Naive thymus-derived CD8-positive, alpha-beta T cell (primary cell): ENCODE measurements around the gene DSG4. TPM values are rescaled to one million over a fixed set of nuclear protein-coding genes. Genes with fewer than 3 reads are reported as not detected.

Source experiments
- ATAC-seq, 2 donors: fragments of 150-1000 bp; cut with Tn5 transposase in 1 of 2; sonication (Bioruptor Pico), chemical (Tn5 transposase) in 1 of 2; 1 replicate in 1 of 2; 2 replicates in 1 of 2; pipeline ENCODE4 v1.10.0; 2021; ENCODE audit warnings: mild to moderate bottlenecking in 2 of 2, moderate library complexity in 2 of 2
- POLR2A ChIA-PET: fragments of 350-600 bp; sonication (Branson Sonifier 250); formaldehyde crosslinking; loops from one replicate; lab custom pipeline; 2021; ENCODE audit warnings: antibody characterized with exemption; lab: Charles Lee
- DNase-seq, 10 donors: peaks; one replicate each; pipeline versions ENCODE4 v3.0.0 to v3.0.0-alpha.2; 2020 to 2022
- H3K27ac Mint-ChIP-seq, 10 donors: one replicate each; pipeline ENCODE4 v1.8.0; 2020 to 2022; ENCODE audit warnings: mild to moderate bottlenecking in 10 of 10, mixed read lengths in 10 of 10, moderate library complexity in 4 of 10, inconsistent platforms in 1 of 10
- H3K27me3 Mint-ChIP-seq, 5 donors: one replicate each; pipeline ENCODE4 v1.8.0; 2021 to 2022; ENCODE audit warnings: mixed read lengths in 5 of 5
- H3K36me3 Mint-ChIP-seq, 3 donors: one replicate each; pipeline ENCODE4 v1.8.0; 2020 to 2022; ENCODE audit warnings: mixed read lengths in 3 of 3, mild to moderate bottlenecking in 2 of 3, inconsistent platforms in 1 of 3
- H3K4me1 Mint-ChIP-seq, 4 donors: one replicate each; pipeline ENCODE4 v1.8.0; 2021 to 2022; ENCODE audit warnings: mixed read lengths in 4 of 4
- H3K4me3 Mint-ChIP-seq, 10 donors: one replicate each; pipeline ENCODE4 v1.8.0; 2020 to 2022; ENCODE audit warnings: mild to moderate bottlenecking in 10 of 10, mixed read lengths in 10 of 10, moderate library complexity in 6 of 10, inconsistent platforms in 1 of 10
- H3K9me3 Mint-ChIP-seq, 9 donors: one replicate each; pipeline ENCODE4 v1.8.0; 2020 to 2022; ENCODE audit warnings: mixed read lengths in 9 of 9, mild to moderate bottlenecking in 3 of 9, inconsistent platforms in 1 of 9, moderate library complexity in 1 of 9
- polyA plus RNA-seq, 3 donors: library from polyadenylated mRNA; unstranded; fragments of 300-500 nt; fragmentation: Illumina TruSeq; gene quantifications; one replicate each; pipeline ENCODE4 v1.2.3, GENCODE V29; 2021
- total RNA-seq, 8 experiments: library from RNA in 2 of 8; stranded (reverse) in 2 of 8; gene quantifications; one replicate each; pipeline ENCODE4 v1.2.3 and lab custom pipeline; 2021 to 2026

DSG4 gene
- total and polyA plus RNA-seq, 5 experiments from 2014 or later: not detected

DNA sequence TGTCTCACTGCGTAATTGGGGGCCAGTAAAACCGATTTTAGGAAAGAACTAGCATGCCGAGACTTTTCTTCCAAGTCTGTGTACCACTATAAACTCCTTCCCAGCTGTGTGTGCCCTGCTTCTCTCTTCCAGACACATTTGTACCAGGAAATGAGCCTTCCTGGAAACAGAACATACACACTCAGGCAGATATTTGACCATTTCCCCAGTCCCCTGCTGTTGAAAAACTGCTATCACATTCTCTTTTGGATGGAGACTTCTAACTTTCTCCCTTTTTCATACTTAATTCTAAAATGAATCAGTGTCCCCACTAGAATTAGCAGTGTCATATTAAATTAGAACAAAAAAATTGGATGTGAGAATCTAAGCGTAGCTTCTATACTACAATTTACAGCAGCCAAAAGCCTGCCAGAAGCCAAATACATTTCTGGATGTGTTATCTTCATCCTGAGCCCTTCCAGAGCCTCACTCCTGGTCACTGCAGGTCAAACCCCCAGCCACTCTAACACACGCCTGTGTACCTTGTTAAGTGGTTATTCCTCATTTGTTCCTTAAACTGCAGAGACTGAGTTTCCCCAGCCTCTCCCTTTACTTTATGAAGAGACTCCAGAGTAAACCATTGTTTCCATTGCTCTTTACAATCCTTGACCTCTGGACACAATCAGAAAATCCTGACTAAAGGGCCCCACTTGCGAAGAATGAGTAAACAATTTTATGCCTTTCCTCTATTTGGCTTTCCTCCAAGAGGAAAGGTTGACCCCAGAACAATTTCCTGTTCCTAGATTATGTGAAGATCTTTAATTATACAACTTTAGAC, 20.4 kb downstream of the DSG4 start:
- POLR2A ChIA-PET: no interaction called here
- Mint-ChIP-seq H3K9me3 (peaks cover 0 to 3% (median 0%) of the 10 kb centered on the region in 9 donors), H3K4me3 (no peak overlapping the region), H3K4me1 (peaks cover 0 to 2% (median 0%) of the 10 kb centered on the region in 4 donors), H3K27me3 (peaks cover 0 to 3% (median 0%) of the 10 kb centered on the region in 5 donors), H3K27ac (no peak overlapping the region), H3K36me3 (peaks cover 0 to 6% (median 0%) of the 10 kb centered on the region in 3 donors)
- DNase-seq (no peak), ATAC-seq (no peak)

- Mint-ChIP-seq H3K36me3 (peaks cover 0 to 6% (median 0%) of the 10 kb centered on the region in 3 donors), H3K27ac (no peak overlapping the region), H3K4me1 (peaks cover 0 to 2% (median 0%) of the 10 kb centered on the region in 4 donors), H3K27me3 (peaks cover 0 to 3% (median 0%) of the 10 kb centered on the region in 5 donors), H3K4me3 (no peak overlapping the region), H3K9me3 (peaks cover 0 to 3% (median 0%) of the 10 kb centered on the region in 9 donors)
- POLR2A ChIA-PET: no interaction called here
- no peak for ATAC-seq
- DNase-seq: no peak
These were observed 21.6 kb downstream of the DSG4 start for GRCh38 chr18:31398191-31398590.

GRCh38 chr18:31399306-31400032, 22.9 kb downstream of the DSG4 start:
- H3K4me1 Mint-ChIP-seq: peaks cover 0 to 2% (median 0%) of the 10 kb centered on the region in 4 donors
- no peak overlapping the region for H3K4me3 Mint-ChIP-seq
- H3K9me3 Mint-ChIP-seq: no peaks in the 10 kb centered on the region
- no peak overlapping the region for H3K27ac Mint-ChIP-seq
- ATAC-seq: no peak
- peaks cover 0 to 6% (median 0%) of the 10 kb centered on the region in 3 donors for H3K36me3 Mint-ChIP-seq
- no peak for DNase-seq
- peaks cover 0 to 3% (median 0%) of the 10 kb centered on the region in 5 donors for H3K27me3 Mint-ChIP-seq
- POLR2A ChIA-PET: no interaction called here

DNA sequence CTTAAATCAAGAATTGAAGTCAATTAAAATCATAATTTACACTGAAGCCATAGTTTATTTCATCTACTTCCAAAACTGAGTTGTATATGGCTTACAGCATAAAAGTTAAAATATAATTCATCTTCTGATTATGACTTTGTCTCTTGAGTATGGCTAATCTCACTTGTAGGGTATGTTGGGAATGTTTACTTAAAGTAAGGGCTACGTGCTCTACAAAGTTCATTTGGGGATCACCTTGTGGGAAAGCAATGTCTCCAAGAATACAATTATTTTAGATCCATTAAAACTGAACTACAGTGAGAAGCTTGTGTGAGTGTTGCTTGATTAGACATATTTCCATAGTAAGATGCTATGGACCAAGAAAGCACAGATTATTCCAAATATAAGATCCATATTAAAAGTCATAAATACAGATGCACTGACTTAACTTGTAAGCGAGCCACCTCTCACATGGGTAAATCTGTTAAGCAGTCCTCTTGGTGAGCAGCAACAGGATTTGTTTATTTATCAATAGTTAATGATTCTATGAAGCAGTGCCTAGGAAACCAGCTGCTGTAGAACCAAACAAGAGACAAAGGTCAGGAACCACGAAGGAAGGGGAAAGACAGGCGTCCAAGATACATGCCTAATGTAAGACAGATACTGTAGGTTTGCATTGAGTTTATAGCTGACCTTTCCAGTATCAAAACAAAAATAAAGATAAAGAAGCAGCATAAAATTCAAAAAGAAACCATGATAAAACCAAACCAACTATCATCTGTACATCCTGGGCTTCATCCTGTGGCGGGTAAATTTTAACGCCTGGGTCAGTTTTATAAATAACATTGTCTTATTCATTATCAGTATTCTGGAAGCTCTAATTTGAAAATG, 24.8 kb downstream of the DSG4 start:
- POLR2A ChIA-PET: no interaction called here
- DNase-seq (no peak), ATAC-seq (no peak)
- no peaks in the 10 kb centered on the region for H3K9me3 Mint-ChIP-seq
- H3K4me3 Mint-ChIP-seq: no peak overlapping the region
- peaks cover 0 to 2% (median 0%) of the 10 kb centered on the region in 4 donors for H3K4me1 Mint-ChIP-seq
- H3K27me3 Mint-ChIP-seq: peaks cover 0 to 3% (median 0%) of the 10 kb centered on the region in 5 donors
- H3K36me3 Mint-ChIP-seq: peaks cover 0 to 6% (median 0%) of the 10 kb centered on the region in 3 donors
- H3K27ac Mint-ChIP-seq: no peak overlapping the region

GRCh38 chr18:31402026-31402373, 25.4 kb downstream of the DSG4 start:
- ATAC-seq: no peak
- DNase-seq: no peak
- Mint-ChIP-seq H3K4me1 (peaks cover 0 to 2% (median 0%) of the 10 kb centered on the region in 4 donors), H3K9me3 (no peaks in the 10 kb centered on the region), H3K36me3 (peaks cover 0 to 5% (median 0%) of the 10 kb centered on the region in 3 donors), H3K27me3 (peaks cover 0 to 3% (median 0%) of the 10 kb centered on the region in 5 donors), H3K27ac (no peak overlapping the region), H3K4me3 (no peak overlapping the region)
- POLR2A ChIA-PET: no interaction called here

DNA sequence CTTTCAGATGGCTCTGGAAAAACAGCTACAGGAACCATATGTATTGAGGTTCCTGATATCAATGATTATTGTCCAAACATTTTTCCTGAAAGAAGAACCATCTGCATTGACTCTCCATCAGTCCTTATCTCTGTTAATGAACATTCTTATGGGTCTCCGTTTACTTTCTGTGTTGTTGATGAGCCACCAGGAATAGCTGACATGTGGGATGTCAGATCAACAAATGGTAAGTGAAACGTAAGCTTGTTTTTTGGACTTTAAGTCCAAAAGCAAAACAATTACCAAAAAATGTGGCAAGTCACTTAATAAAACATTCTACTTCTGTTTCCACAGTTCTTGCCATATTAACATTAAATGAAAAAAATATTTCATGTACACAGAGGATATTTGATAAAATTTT, 26.8 kb downstream of the DSG4 start:
- no peak for ATAC-seq
- H3K27ac Mint-ChIP-seq: no peak overlapping the region
- peaks cover 0 to 3% (median 0%) of the 10 kb centered on the region in 5 donors for H3K27me3 Mint-ChIP-seq
- no peaks in the 10 kb centered on the region for H3K36me3 Mint-ChIP-seq
- H3K4me1 Mint-ChIP-seq: peaks cover 0 to 2% (median 0%) of the 10 kb centered on the region in 4 donors
- no peak overlapping the region for H3K4me3 Mint-ChIP-seq
- no peaks in the 10 kb centered on the region for H3K9me3 Mint-ChIP-seq
- DNase-seq: no peak
- POLR2A ChIA-PET: no interaction called here

GRCh38 chr18:31407649-31408048, 31.1 kb downstream of the DSG4 start:
- Mint-ChIP-seq H3K4me1 (no peaks in the 10 kb centered on the region), H3K36me3 (no peaks in the 10 kb centered on the region), H3K9me3 (peaks cover 0 to 14% (median 6%) of the 10 kb centered on the region in 9 donors), H3K27me3 (no peaks in the 10 kb centered on the region), H3K4me3 (no peak overlapping the region), H3K27ac (no peak overlapping the region)
- POLR2A ChIA-PET: no interaction called here
- ATAC-seq (no peak), DNase-seq (no peak)

DNA sequence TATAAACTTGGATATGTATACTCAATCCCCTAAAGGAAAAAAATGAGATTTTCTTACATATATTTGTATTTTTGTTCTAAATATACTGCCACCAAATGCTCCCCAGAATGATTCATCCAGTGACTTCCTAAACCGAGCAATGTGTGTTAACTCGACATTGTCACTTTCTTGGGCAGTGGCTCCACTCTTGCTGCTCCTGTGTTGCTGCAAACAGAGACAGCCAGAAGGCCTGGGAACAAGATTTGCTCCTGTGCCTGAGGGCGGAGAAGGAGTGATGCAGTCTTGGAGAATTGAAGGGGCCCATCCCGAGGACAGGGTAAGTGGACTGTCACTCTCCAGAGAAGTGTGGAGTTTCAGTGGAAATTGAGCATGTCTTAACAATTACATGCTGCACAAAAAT, 32.7 kb downstream of the DSG4 start:
- Mint-ChIP-seq H3K4me1 (no peaks in the 10 kb centered on the region), H3K4me3 (no peak overlapping the region), H3K9me3 (peaks cover 0 to 14% (median 6%) of the 10 kb centered on the region in 9 donors), H3K27ac (no peak overlapping the region), H3K27me3 (no peaks in the 10 kb centered on the region), H3K36me3 (no peaks in the 10 kb centered on the region)
- DNase-seq: no peak
- POLR2A ChIA-PET: no interaction called here
- ATAC-seq: no peak

- no peak for ATAC-seq
- no peak for DNase-seq
- no peaks in the 10 kb centered on the region for H3K4me1 Mint-ChIP-seq
- POLR2A ChIA-PET: no interaction called here
- no peak overlapping the region for H3K4me3 Mint-ChIP-seq
- no peak overlapping the region for H3K27ac Mint-ChIP-seq
- no peaks in the 10 kb centered on the region for H3K36me3 Mint-ChIP-seq
- peaks cover 0 to 14% (median 7%) of the 10 kb centered on the region in 9 donors for H3K9me3 Mint-ChIP-seq
- H3K27me3 Mint-ChIP-seq: peaks cover 0 to 1% (median 0%) of the 10 kb centered on the region in 5 donors
These were observed 34.3 kb downstream of the DSG4 start for GRCh38 chr18:31410716-31411483.

DNA sequence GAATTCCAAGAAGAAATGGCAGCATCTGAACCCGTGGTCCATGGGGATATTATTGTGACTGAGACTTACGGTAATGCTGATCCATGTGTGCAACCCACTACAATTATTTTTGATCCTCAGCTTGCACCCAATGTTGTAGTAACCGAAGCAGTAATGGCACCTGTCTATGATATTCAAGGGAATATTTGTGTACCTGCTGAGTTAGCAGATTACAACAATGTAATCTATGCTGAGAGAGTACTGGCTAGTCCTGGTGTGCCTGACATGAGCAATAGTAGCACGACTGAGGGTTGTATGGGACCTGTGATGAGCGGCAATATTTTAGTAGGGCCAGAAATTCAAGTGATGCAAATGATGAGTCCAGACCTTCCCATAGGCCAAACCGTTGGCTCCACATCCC, 36.6 kb downstream of the DSG4 start:
- Mint-ChIP-seq H3K9me3 (peaks cover 2 to 14% (median 9%) of the 10 kb centered on the region in 9 donors), H3K27ac (no peak overlapping the region), H3K4me3 (no peak overlapping the region), H3K4me1 (no peaks in the 10 kb centered on the region), H3K36me3 (no peaks in the 10 kb centered on the region), H3K27me3 (peaks cover 0 to 1% (median 0%) of the 10 kb centered on the region in 5 donors)
- no peak for DNase-seq
- no peak for ATAC-seq
- POLR2A ChIA-PET: no interaction called here

GRCh38 chr18:31417850-31418249, 41.3 kb downstream of the DSG4 start:
- Mint-ChIP-seq H3K9me3 (peaks cover 0 to 11% (median 2%) of the 10 kb centered on the region in 9 donors), H3K36me3 (no peaks in the 10 kb centered on the region), H3K27me3 (peaks cover 0 to 2% (median 0%) of the 10 kb centered on the region in 5 donors), H3K4me3 (no peak overlapping the region), H3K27ac (no peak overlapping the region), H3K4me1 (no peaks in the 10 kb centered on the region)
- DNase-seq: no peak
- ATAC-seq: no peak
- POLR2A ChIA-PET: no interaction called here

DNA sequence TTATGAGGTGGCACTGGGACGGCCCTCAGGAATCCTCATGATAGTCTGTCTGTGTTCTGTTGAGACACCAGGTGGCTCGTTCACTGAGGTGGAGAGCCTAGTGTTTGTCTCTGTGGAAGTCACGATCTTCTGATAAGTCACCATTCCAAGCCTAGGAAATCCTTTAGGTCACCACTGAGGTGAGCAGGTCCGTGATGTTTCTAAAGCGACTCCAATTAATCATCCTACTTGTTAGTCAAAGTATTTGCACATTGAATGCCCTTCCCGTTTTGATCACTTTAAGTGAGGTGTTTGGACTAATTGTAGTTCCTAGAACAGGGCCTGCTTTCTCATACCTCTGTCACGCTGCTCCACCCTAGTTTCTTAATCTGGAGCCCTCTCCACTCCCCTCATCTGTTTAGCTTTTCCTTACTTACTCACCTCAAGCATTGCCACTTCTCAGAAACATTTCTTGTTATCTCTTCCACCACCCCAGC, 42.9 kb downstream of the DSG4 start:
- H3K27ac Mint-ChIP-seq: no peak overlapping the region
- ATAC-seq: no peak
- no peaks in the 10 kb centered on the region for H3K4me1 Mint-ChIP-seq
- POLR2A ChIA-PET: no interaction called here
- H3K36me3 Mint-ChIP-seq: no peaks in the 10 kb centered on the region
- DNase-seq: no peak
- no peak overlapping the region for H3K4me3 Mint-ChIP-seq
- H3K9me3 Mint-ChIP-seq: peaks cover 0 to 10% (median 6%) of the 10 kb centered on the region in 9 donors
- H3K27me3 Mint-ChIP-seq: peaks cover 0 to 5% (median 1%) of the 10 kb centered on the region in 5 donors
